Epithelial cell of esophagus (primary cell): ENCODE measurements around the gene DRAM1.
A peak's percentile ranks its signal among the peaks of the same experiment; 100 is the strongest.

Source experiments
- DNase-seq: peaks from one replicate; pipeline ENCODE4 v3.0.0; 2010; ENCODE audit warnings: low read depth
- H3K4me3 ChIP-seq: 2 replicates; pipeline ENCODE4 v1.5.1; 2011; ENCODE audit warnings: mild to moderate bottlenecking, low read length, control low read depth
- TF ChIP-seq, protein P1 (sequence below): IDR thresholded peaks from 2 replicates; pipeline ENCODE4 v1.5.1; 2011; ENCODE audit warnings: low read depth, mild to moderate bottlenecking, low read length, control low read depth, inconsistent platforms; ENCODE audit not compliant: insufficient read depth; ENCODE audit errors: missing control alignments

The DRAM1 gene

GRCh38 chr12:101931498-101932326, 54.3 kb downstream of the DRAM1 start:
- H3K4me3 ChIP-seq: no peak overlapping the region
- no peak for DNase-seq
- TF ChIP-seq, protein P1, sequence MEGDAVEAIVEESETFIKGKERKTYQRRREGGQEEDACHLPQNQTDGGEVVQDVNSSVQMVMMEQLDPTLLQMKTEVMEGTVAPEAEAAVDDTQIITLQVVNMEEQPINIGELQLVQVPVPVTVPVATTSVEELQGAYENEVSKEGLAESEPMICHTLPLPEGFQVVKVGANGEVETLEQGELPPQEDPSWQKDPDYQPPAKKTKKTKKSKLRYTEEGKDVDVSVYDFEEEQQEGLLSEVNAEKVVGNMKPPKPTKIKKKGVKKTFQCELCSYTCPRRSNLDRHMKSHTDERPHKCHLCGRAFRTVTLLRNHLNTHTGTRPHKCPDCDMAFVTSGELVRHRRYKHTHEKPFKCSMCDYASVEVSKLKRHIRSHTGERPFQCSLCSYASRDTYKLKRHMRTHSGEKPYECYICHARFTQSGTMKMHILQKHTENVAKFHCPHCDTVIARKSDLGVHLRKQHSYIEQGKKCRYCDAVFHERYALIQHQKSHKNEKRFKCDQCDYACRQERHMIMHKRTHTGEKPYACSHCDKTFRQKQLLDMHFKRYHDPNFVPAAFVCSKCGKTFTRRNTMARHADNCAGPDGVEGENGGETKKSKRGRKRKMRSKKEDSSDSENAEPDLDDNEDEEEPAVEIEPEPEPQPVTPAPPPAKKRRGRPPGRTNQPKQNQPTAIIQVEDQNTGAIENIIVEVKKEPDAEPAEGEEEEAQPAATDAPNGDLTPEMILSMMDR: no peak

- no peak overlapping the region for H3K4me3 ChIP-seq
- TF ChIP-seq, protein P1: no peak
- DNase-seq: no peak
Measured at GRCh38 chr12:101933866-101934514, 56.6 kb downstream of the DRAM1 start.

GRCh38 chr12:101935890-101936746, 58.7 kb downstream of the DRAM1 start:
- TF ChIP-seq, protein P1: no peak
- no peak overlapping the region for H3K4me3 ChIP-seq

GRCh38 chr12:101939306-101939705, 61.9 kb downstream of the DRAM1 start:
- TF ChIP-seq, protein P1: no peak
- H3K4me3 ChIP-seq: no peak overlapping the region
- DNase-seq: no peak

More at GRCh38 chr12:101935890-101936746, 58.7 kb downstream of the DRAM1 start:
- peak; percentile 97 for DNase-seq

DNA sequence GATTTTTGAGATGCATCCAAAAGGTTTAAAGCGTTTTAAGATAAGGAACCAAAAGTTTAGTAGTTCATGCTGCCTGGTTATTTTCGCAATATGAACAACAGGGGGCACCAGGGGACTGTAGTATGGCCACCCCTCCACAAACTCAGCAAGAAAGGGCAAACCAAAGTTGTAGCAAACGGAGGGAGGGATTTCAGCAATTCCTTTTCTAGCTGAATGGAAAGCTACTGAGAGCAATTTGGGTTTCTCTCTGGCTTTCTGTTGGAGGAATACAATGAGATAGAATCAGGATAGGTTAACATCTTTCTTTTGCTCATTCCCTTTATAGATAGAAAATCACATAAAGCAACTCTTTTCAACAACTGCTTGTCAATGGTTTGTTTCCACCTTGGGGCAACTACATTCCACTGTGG, 62.5 kb downstream of the DRAM1 start:
- DNase-seq: peak; percentile 74
- TF ChIP-seq, protein P1: peak; percentile 74
- H3K4me3 ChIP-seq: no peak overlapping the region

- TF ChIP-seq, protein P1: no peak
- DNase-seq: peak; percentile 21
- no peak overlapping the region for H3K4me3 ChIP-seq
Measured at GRCh38 chr12:101940400-101940950, 63.1 kb downstream of the DRAM1 start.
